ENCODE data around the gene SLC19A2. TPM values are rescaled to one million over a fixed set of nuclear protein-coding genes. Genes with fewer than 3 reads are reported as not detected.

SLC19A2 gene
- total RNA-seq, 4 donors from 2014 or later, result 12.6 to 52.4 (median 16.7) TPM

DNA sequence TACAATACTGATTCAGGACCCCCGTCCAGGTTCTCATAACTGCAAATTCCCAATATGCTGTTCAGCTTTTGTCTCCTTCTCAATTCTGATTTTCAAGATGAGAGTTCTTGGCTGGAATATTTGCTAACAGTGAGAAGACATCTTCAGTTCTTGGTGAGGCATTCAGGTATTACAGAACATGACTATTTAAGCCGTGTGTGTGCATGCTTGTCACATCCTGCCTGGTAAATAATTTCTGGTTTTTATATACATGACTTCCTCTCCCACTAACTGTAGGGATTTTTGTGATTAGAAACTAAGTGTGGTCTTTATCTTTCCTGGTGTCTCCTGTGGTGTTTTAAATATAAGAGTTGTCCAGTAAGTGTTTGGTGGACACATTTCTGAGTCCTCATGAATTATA lies 10.2 kb upstream of the SLC19A2 start:
- TF ChIP-seq POLR2A (IDR thresholded peaks at IDR 0.05), result no peak
- TF ChIP-seq, protein P1, sequence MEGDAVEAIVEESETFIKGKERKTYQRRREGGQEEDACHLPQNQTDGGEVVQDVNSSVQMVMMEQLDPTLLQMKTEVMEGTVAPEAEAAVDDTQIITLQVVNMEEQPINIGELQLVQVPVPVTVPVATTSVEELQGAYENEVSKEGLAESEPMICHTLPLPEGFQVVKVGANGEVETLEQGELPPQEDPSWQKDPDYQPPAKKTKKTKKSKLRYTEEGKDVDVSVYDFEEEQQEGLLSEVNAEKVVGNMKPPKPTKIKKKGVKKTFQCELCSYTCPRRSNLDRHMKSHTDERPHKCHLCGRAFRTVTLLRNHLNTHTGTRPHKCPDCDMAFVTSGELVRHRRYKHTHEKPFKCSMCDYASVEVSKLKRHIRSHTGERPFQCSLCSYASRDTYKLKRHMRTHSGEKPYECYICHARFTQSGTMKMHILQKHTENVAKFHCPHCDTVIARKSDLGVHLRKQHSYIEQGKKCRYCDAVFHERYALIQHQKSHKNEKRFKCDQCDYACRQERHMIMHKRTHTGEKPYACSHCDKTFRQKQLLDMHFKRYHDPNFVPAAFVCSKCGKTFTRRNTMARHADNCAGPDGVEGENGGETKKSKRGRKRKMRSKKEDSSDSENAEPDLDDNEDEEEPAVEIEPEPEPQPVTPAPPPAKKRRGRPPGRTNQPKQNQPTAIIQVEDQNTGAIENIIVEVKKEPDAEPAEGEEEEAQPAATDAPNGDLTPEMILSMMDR (IDR thresholded peaks at IDR 0.05), result no peak
- H3K27ac ChIP-seq, result no peak overlapping the region
- no peaks in the 10 kb centered on the region for H3K27me3 ChIP-seq

DNA sequence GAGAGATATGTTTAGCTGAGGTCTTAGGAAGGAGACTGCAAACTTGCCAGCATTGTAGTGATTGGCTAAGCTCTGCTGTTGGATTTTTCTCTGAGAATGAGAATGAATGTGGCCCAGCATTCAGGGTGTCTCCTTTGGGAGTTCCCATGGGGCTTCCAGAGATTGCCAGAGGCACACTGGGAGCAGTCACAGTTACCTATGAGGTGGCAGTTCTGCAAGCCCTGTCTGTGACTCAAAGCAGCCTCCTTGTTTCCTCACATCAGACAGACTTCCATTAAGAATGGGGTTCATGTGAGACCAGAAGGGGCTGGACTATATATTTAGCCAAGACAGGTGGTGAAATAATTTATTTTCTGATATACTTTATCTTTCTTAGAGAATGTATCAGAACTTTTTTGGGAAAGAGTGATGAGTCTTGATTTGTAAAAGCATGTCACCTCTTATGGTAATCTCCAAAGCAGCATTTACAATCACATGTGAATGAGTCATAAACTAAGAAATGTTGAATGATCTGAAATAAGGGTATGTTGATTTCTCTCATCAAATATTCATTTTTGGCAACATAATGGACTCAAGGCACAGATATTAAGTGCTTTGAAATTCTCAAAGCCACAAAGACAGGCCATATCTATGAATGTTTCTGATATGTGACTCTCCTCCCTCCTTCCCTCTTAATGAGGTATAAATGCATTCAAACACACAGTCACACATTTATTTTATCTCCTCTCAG lies 9.5 kb upstream of the SLC19A2 start:
- Histone ChIP-seq H3K36me3 (no peaks in the 10 kb centered on the region), H3K9me3 (no peaks in the 10 kb centered on the region), H3K27ac (no peak overlapping the region), H3K4me1 (no peaks in the 10 kb centered on the region), H3K4me3 (no peak overlapping the region), H3K27me3 (no peaks in the 10 kb centered on the region)
- intact Hi-C loops (cut with DNase I; ENCODE audit: low total_unique reads), result no loop called here
- TF ChIP-seq, protein P1 (IDR thresholded peaks at IDR 0.05), result no peak
- no peak for TF ChIP-seq POLR2A (IDR thresholded peaks at IDR 0.05)
- DNase-seq, result no peak

More for the DNA sequence above, 10.2 kb upstream of the SLC19A2 start:
- intact Hi-C loops (cut with DNase I; ENCODE audit: low total_unique reads), result no loop called here
- Histone ChIP-seq H3K4me1 (no peaks in the 10 kb centered on the region), H3K9me3 (no peaks in the 10 kb centered on the region), H3K4me3 (no peak overlapping the region), H3K36me3 (no peaks in the 10 kb centered on the region)
- no peak for DNase-seq

GRCh38 chr1:169494343-169494742 lies 8.6 kb upstream of the SLC19A2 start:
- no peak overlapping the region for H3K4me3 ChIP-seq
- no peak overlapping the region for H3K27ac ChIP-seq
- intact Hi-C loops (cut with DNase I; ENCODE audit: low total_unique reads), result no loop called here
- H3K27me3 ChIP-seq, result no peaks in the 10 kb centered on the region
- H3K4me1 ChIP-seq, result no peaks in the 10 kb centered on the region
- no peaks in the 10 kb centered on the region for H3K9me3 ChIP-seq
- TF ChIP-seq, protein P1 (IDR thresholded peaks at IDR 0.05), result no peak
- TF ChIP-seq POLR2A (IDR thresholded peaks at IDR 0.05), result no peak
- no peak for DNase-seq
- H3K36me3 ChIP-seq, result no peaks in the 10 kb centered on the region

GRCh38 chr1:169493251-169493650 lies 7.5 kb upstream of the SLC19A2 start:
- TF ChIP-seq, protein P1 (IDR thresholded peaks at IDR 0.05), result no peak
- TF ChIP-seq POLR2A (IDR thresholded peaks at IDR 0.05), result no peak
- intact Hi-C loops (cut with DNase I; ENCODE audit: low total_unique reads), result no loop called here
- Histone ChIP-seq H3K27ac (no peak overlapping the region), H3K4me1 (no peaks in the 10 kb centered on the region), H3K4me3 (no peak overlapping the region), H3K9me3 (no peaks in the 10 kb centered on the region), H3K36me3 (no peaks in the 10 kb centered on the region), H3K27me3 (no peaks in the 10 kb centered on the region)
- DNase-seq, result no peak

DNA sequence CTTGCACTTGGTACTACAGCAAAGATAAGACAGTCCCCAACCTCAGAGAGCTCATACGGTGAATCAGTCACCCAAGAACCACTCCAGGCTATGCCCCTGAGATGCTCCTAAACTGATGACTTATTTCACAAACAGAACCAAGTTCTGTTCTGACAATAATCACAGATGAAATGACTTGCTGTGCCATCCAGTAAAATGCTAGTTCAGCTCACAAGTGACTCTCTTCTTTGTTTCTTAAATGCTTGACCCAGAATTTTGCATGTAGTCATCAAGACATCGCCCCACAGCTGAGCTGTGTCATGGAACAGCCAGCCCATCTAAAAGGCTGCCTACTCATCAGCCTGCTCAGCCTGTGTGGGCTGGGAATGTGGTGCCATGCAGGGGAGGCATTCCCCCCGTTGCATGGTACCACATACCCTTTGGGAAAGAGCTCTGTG lies 6.1 kb upstream of the SLC19A2 start:
- no peak overlapping the region for H3K27ac ChIP-seq
- intact Hi-C loops (cut with DNase I; ENCODE audit: low total_unique reads), result no loop called here
- H3K4me3 ChIP-seq, result no peak overlapping the region
- no peaks in the 10 kb centered on the region for H3K36me3 ChIP-seq
- H3K27me3 ChIP-seq, result no peaks in the 10 kb centered on the region
- H3K9me3 ChIP-seq, result no peaks in the 10 kb centered on the region
- H3K4me1 ChIP-seq, result no peaks in the 10 kb centered on the region
- no peak for DNase-seq
- TF ChIP-seq POLR2A (IDR thresholded peaks at IDR 0.05), result no peak
- TF ChIP-seq, protein P1 (IDR thresholded peaks at IDR 0.05), result no peak
